Upper lobe of left lung (tissue), 6 donors: ENCODE measurements around the gene NELFE. TPM values are rescaled to one million over a fixed set of nuclear protein-coding genes. Genes with fewer than 3 reads are reported as not detected.

Experiments
- ATAC-seq, 2 donors: fragments of 200-7000 bp; cut with Tn5 transposase; one replicate each; pipeline ENCODE4 v1.9.1; 2022; ENCODE audit warnings: mild to moderate bottlenecking in 2 of 2, moderate library complexity in 2 of 2; ENCODE audit not compliant: low FRiP score in 2 of 2
- DNase-seq, 2 donors: peaks; one replicate each; pipeline ENCODE4 v3.0.0-alpha.2; 2019 to 2020
- H3K27ac ChIP-seq, 4 donors: fragments of 200-600 bp; sonication (generic); one replicate each; pipeline ENCODE4 v1.5.1; 2016 to 2019
- H3K27me3 ChIP-seq, 4 donors: fragments of 200-600 bp; sonication (generic); one replicate each; pipeline ENCODE4 v1.5.1; 2017 to 2019
- H3K36me3 ChIP-seq, 4 donors: fragments of 200-600 bp; sonication (generic); one replicate each; pipeline ENCODE4 v1.5.1; 2016 to 2019
- H3K4me1 ChIP-seq, 4 donors: fragments of 200-600 bp; sonication (generic); one replicate each; pipeline ENCODE4 v1.5.1; 2018 to 2019
- H3K4me3 ChIP-seq, 4 donors: fragments of 200-600 bp; sonication (generic); one replicate each; pipeline ENCODE4 v1.5.1; 2017 to 2019; ENCODE audit warnings: mild to moderate bottlenecking in 2 of 4, moderate library complexity in 1 of 4
- H3K9me3 ChIP-seq, 4 donors: fragments of 200-600 bp; sonication (generic); one replicate each; pipeline ENCODE4 v1.5.1; 2018 to 2019
- CTCF ChIP-seq, 6 experiments: fragments of 450-650 bp in 4 of 6; fragments of 200-600 bp in 2 of 6; sonication (generic) in 2 of 6; IDR thresholded peaks; one replicate each; pipeline ENCODE4 v1.5.1; 2016 to 2019; ENCODE audit warnings: antibody characterized with exemption in 6 of 6
- EP300 ChIP-seq, 4 donors: sonication (generic); formaldehyde crosslinking; IDR thresholded peaks; one replicate each; pipeline ENCODE4 v1.5.1; 2017; ENCODE audit warnings: antibody characterized with exemption in 4 of 4, control low read depth in 2 of 4
- POLR2A ChIP-seq, 4 donors: fragments of 450-650 bp; IDR thresholded peaks; one replicate each; pipeline ENCODE4 v1.5.1; 2016 to 2017; ENCODE audit warnings: antibody characterized with exemption in 4 of 4, mild to moderate bottlenecking in 2 of 4
- POLR2AphosphoS5 ChIP-seq, 2 donors: sonication (generic); formaldehyde crosslinking; IDR thresholded peaks; one replicate each; pipeline ENCODE4 v1.5.1; 2017; ENCODE audit warnings: antibody characterized with exemption in 2 of 2
- WGBS, 2 donors: methylation state at CpG; one replicate each; pipeline ENCODE4 v1.1.5; 2017 to 2018; 5-methylcytosine and 5-hydroxymethylcytosine counted together
- total RNA-seq, 6 donors: library from RNA; depleted of rRNA in 4 of 6; stranded (reverse); fragments of >200 nt in 4 of 6; gene quantifications; one replicate each; pipeline versions ENCODE4 v1.1.0 to v1.2.1, GENCODE V29; 2016 to 2021
- donor health status: DM: no; HTN: no; CAD: no; lungs with moderate emphysema.
- donor health status: DM: no; HTN: yes; CAD: no; lungs with severe emphysema.

The NELFE gene
- total RNA-seq, 6 donors from 2014 or later = 42.8 to 84.2 (median 63.0) TPM

GRCh38 chr6:31928672-31928939 lies 30.2 kb downstream of the NELFE start:
- no peak for DNase-seq
- WGBS, 2 donors = 81 to 84% methylated on average over 9 of the region's 9 CpGs
- Histone ChIP-seq H3K36me3 (no peaks in the 10 kb centered on the region), H3K4me1 (peaks cover 0 to 19% (median 4%) of the 10 kb centered on the region in 4 donors), H3K27ac (peak overlapping the region in 3 of 4 donors; percentile 69 to 88 (median 77)), H3K27me3 (no peaks in the 10 kb centered on the region), H3K4me3 (peak overlapping the region in 3 of 4 donors; percentile 36 to 49 (median 46)), H3K9me3 (no peaks in the 10 kb centered on the region)
- TF ChIP-seq EP300 (IDR thresholded peaks at IDR 0.05) (no peak), POLR2AphosphoS5 (IDR thresholded peaks at IDR 0.05) (no peak), POLR2A (IDR thresholded peaks at IDR 0.05) (no peak), CTCF (IDR thresholded peaks at IDR 0.05) (no peak)
- no peak for ATAC-seq

GRCh38 chr6:31927863-31928671 lies 30.7 kb downstream of the NELFE start:
- peak overlapping the region; percentile 28 to 88 (median 73) for H3K27ac ChIP-seq
- H3K9me3 ChIP-seq = no peaks in the 10 kb centered on the region
- no peak for TF ChIP-seq CTCF (IDR thresholded peaks at IDR 0.05)
- 68 to 70% methylated on average over 7 to 11 of the region's 11 CpGs for WGBS, 2 donors
- H3K27me3 ChIP-seq = no peaks in the 10 kb centered on the region
- DNase-seq (no peak), ATAC-seq (peak; percentile 19 to 31)
- no peaks in the 10 kb centered on the region for H3K36me3 ChIP-seq
- H3K4me3 ChIP-seq = peak overlapping the region in 3 of 4 donors; percentile 36 to 49 (median 46)
- peaks cover 0 to 19% (median 4%) of the 10 kb centered on the region in 4 donors for H3K4me1 ChIP-seq

GRCh38 chr6:31927242-31927862 lies 31.4 kb downstream of the NELFE start, which contains the start of gene C2:
Gene C2 (plus strand): TSS chr6:31927717. CDS start chr6:31927753, 36 bp downstream.
- no peaks in the 10 kb centered on the region for H3K36me3 ChIP-seq
- no peaks in the 10 kb centered on the region for H3K9me3 ChIP-seq
- H3K4me3 ChIP-seq = peak within 1 kb of the TSS in 3 of 4 donors; percentile 36 to 49 (median 46)
- peak within 1 kb of the TSS; percentile 28 to 88 (median 73) for H3K27ac ChIP-seq
- peaks cover 0 to 19% (median 4%) of the 10 kb centered on the region in 4 donors for H3K4me1 ChIP-seq
- 51 to 60% methylated on average over 11 of the region's 11 CpGs for WGBS, 2 donors
- TF ChIP-seq POLR2A (IDR thresholded peaks at IDR 0.05) = peak in 1 of 4 donors; percentile 53
- no peak for TF ChIP-seq CTCF (IDR thresholded peaks at IDR 0.05)
- no peaks in the 10 kb centered on the region for H3K27me3 ChIP-seq
- DNase-seq = peak in 1 of 2 donors; percentile 66
- ATAC-seq = peak; percentile 58 to 80

GRCh38 chr6:31922942-31923341 lies 35.8 kb downstream of the NELFE start:
- ATAC-seq (peak in 1 of 2 donors; percentile 13), DNase-seq (peak in 1 of 2 donors; percentile 31)
- Histone ChIP-seq H3K36me3 (no peaks in the 10 kb centered on the region), H3K4me1 (peaks cover 15 to 24% (median 20%) of the 10 kb centered on the region in 4 donors), H3K27me3 (no peaks in the 10 kb centered on the region), H3K27ac (no peak overlapping the region), H3K4me3 (no peak overlapping the region), H3K9me3 (no peaks in the 10 kb centered on the region)
- 13 to 17% methylated on average over 5 of the region's 5 CpGs for WGBS, 2 donors
- no peak for TF ChIP-seq EP300 (IDR thresholded peaks at IDR 0.05)
- no peak for TF ChIP-seq POLR2A (IDR thresholded peaks at IDR 0.05)
- peak in 3 of 6 experiments; percentile 5 to 22 (median 12) for TF ChIP-seq CTCF (IDR thresholded peaks at IDR 0.05)
- TF ChIP-seq POLR2AphosphoS5 (IDR thresholded peaks at IDR 0.05) = no peak
